Uterus (tissue), 2 donors: ENCODE data around the gene TMPRSS9.

Experiments
- CTCF ChIP-seq, 4 experiments: fragments of 200-600 bp in 2 of 4; fragments of 450-650 bp in 2 of 4; sonication (generic) in 2 of 4; IDR thresholded peaks; one replicate each; pipeline ENCODE4 v1.5.1; 2016 to 2019; ENCODE audit warnings: antibody characterized with exemption in 4 of 4, mild to moderate bottlenecking in 2 of 4, moderate library complexity in 1 of 4
- POLR2A ChIP-seq, 2 donors: fragments of 450-650 bp; IDR thresholded peaks; one replicate each; pipeline ENCODE4 v1.6.1; 2016; ENCODE audit warnings: antibody characterized with exemption in 2 of 2, mild to moderate bottlenecking in 1 of 2, moderate library complexity in 1 of 2

GRCh38 chr19:2329501-2329916 is 30.6 kb upstream of the TMPRSS9 start:
- TF ChIP-seq POLR2A (IDR thresholded peaks at IDR 0.05) = no peak
- TF ChIP-seq CTCF (IDR thresholded peaks at IDR 0.05) = no peak
